Cardiac muscle cell (in vitro differentiated cells and primary cell): ENCODE data around the gene CACNA1H. TPM values are rescaled to one million over a fixed set of nuclear protein-coding genes. Genes with fewer than 3 reads are reported as not detected.

Experiments used
- DNase-seq, 2 donors: peaks; one replicate each; pipeline versions ENCODE4 v3.0.0 to v3.0.0-alpha.2; 2010 to 2017; ENCODE audit warnings: low read depth in 1 of 2, low spot score in 1 of 2
- H3K27ac ChIP-seq: fragments of 200-600 bp; sonication (generic); 2 replicates; pipeline ENCODE4 v1.5.1; 2016
- H3K27me3 ChIP-seq: fragments of 200-600 bp; sonication (generic); 2 replicates; pipeline ENCODE4 v1.6.0; 2016; ENCODE audit warnings: control low read depth
- H3K36me3 ChIP-seq: fragments of 200-600 bp; sonication (generic); 2 replicates; pipeline ENCODE4 v1.5.1; 2016; ENCODE audit warnings: control low read depth
- H3K4me1 ChIP-seq: fragments of 200-600 bp; sonication (generic); 2 replicates; pipeline ENCODE4 v1.8.1; 2017; ENCODE audit warnings: low read depth, mild to moderate bottlenecking, mixed run types
- H3K4me3 ChIP-seq: fragments of 200-600 bp; sonication (generic); 2 replicates; pipeline ENCODE4 v1.5.1; 2016; ENCODE audit warnings: mild to moderate bottlenecking
- H3K9me3 ChIP-seq: fragments of 200-600 bp; sonication (generic); 2 replicates; pipeline ENCODE4 v1.5.1; 2017; ENCODE audit warnings: low read depth, mild to moderate bottlenecking, control low read depth
- polyA plus RNA-seq: library from polyadenylated mRNA; unstranded; fragments of >200 nt; fragmentation: Nextera tagmentation; extraction: Ambion mirVana; gene quantifications from 2 replicates; pipeline ENCODE4 v1.2.1, GENCODE V29; 2016
- total RNA-seq: library from RNA; depleted of rRNA; stranded (reverse); fragments of >200 nt; gene quantifications from 2 replicates; pipeline ENCODE4 v1.2.3, GENCODE V29; 2016
- TF ChIP-seq, protein P1 (sequence below): IDR thresholded peaks from 2 replicates; pipeline ENCODE4 v1.5.1; 2012; ENCODE audit warnings: low read depth, mild to moderate bottlenecking, low read length

Gene CACNA1H
- total and polyA plus RNA-seq, 2 experiments from 2014 or later, result 8.9 to 66.1 TPM

DNA sequence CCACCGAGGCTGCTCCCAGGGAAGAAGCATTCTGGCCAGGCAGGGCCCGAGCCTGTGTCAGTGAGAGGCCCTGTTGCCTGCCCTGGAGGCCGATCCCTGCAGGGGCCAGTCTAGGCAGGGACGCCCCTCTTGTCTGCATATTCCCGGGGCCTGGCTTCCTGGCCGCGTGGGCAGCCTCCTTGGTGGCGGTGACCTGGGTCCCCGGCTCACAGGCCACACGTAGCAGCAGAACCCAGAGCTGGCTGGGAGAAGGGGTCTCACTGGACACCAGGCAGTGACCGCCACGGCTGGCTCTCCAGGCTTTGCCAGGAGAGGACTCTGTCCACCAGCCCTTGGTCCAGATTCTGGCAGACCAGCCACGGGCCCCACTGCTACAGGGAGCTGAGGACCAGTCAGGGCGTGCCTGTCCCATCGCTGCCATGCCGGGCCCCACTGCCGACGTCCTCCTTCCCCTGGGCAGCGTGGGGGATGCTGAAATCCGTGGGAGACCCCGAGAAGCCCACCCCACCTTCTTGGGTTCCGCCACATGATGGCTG lies 3.7 kb upstream of the CACNA1H start:
- TF ChIP-seq, protein P1, sequence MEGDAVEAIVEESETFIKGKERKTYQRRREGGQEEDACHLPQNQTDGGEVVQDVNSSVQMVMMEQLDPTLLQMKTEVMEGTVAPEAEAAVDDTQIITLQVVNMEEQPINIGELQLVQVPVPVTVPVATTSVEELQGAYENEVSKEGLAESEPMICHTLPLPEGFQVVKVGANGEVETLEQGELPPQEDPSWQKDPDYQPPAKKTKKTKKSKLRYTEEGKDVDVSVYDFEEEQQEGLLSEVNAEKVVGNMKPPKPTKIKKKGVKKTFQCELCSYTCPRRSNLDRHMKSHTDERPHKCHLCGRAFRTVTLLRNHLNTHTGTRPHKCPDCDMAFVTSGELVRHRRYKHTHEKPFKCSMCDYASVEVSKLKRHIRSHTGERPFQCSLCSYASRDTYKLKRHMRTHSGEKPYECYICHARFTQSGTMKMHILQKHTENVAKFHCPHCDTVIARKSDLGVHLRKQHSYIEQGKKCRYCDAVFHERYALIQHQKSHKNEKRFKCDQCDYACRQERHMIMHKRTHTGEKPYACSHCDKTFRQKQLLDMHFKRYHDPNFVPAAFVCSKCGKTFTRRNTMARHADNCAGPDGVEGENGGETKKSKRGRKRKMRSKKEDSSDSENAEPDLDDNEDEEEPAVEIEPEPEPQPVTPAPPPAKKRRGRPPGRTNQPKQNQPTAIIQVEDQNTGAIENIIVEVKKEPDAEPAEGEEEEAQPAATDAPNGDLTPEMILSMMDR, result no peak
- DNase-seq, result no peak
- Histone ChIP-seq H3K36me3 (no peaks in the 10 kb centered on the region), H3K9me3 (no peaks in the 10 kb centered on the region), H3K27ac (no peak overlapping the region), H3K4me1 (peaks cover 7% of the 10 kb centered on the region), H3K4me3 (no peak overlapping the region), H3K27me3 (no peaks in the 10 kb centered on the region)

DNA sequence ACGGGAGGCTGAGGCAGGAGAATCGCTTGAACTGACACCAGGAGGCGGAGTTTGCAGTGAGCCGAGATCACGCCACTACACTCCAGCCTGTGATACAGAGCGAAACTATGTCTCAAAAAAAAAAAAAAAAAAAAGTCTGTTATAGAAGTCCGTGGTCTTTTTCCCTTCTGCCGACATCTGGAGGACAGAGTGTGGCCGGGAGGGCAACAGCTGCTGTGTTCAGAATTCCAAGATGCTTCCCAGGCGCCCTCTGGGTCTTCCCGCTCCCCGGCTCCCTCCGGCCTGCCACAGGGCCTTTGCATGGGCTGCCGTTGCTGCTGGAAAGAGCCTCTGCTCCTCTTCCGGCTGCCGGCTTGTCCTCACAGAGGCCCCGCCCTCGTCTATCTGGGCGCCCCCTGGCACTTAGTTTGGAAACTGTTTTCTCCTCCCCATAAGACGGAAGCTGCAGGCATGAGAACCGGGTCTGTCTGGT lies 2.4 kb upstream of the CACNA1H start:
- TF ChIP-seq, protein P1, result no peak
- no peak for DNase-seq
- no peak overlapping the region for H3K4me3 ChIP-seq
- H3K36me3 ChIP-seq, result no peaks in the 10 kb centered on the region
- H3K9me3 ChIP-seq, result no peaks in the 10 kb centered on the region
- H3K27me3 ChIP-seq, result no peaks in the 10 kb centered on the region
- H3K27ac ChIP-seq, result no peak overlapping the region
- H3K4me1 ChIP-seq, result peaks cover 7% of the 10 kb centered on the region

DNA sequence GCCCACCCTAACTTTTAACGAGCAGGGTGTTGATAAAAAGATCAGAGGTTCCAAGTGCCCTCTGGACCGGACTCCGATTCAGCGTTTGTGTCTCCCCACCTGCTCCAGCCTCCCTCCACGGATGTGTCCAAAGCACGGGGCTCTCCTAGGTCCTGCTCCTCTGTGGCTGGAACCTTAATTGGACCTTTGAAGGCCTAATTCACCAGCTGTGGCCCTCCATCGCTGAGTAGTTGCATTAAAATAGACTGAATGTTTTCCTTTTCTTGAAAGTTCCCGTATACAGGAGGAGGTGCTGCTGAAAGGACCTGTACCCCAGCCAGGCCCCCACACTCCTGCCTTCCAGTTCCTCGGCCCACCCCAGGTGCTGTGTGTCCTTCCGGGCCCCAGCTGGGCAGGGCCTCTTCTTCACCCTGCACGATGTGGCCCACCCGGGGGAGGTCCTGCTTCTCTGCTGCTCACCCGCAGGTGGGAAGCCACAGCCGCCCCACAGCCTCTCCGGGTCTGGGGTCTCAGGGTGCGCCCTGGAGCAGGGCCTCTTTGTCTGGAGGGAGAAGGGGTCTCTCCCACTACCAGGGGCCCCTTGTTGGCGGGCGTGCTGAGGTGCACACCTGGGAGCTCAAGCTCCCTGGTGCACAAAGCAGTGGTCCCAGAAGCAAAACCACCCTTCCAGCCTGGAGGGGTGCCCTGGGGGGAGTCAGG lies 1.3 kb upstream of the CACNA1H start:
- H3K27ac ChIP-seq, result no peak overlapping the region
- H3K36me3 ChIP-seq, result no peaks in the 10 kb centered on the region
- no peaks in the 10 kb centered on the region for H3K9me3 ChIP-seq
- no peaks in the 10 kb centered on the region for H3K27me3 ChIP-seq
- DNase-seq, result no peak
- TF ChIP-seq, protein P1, result no peak
- peaks cover 7% of the 10 kb centered on the region for H3K4me1 ChIP-seq
- peak overlapping the region; percentile 92 for H3K4me3 ChIP-seq

DNA sequence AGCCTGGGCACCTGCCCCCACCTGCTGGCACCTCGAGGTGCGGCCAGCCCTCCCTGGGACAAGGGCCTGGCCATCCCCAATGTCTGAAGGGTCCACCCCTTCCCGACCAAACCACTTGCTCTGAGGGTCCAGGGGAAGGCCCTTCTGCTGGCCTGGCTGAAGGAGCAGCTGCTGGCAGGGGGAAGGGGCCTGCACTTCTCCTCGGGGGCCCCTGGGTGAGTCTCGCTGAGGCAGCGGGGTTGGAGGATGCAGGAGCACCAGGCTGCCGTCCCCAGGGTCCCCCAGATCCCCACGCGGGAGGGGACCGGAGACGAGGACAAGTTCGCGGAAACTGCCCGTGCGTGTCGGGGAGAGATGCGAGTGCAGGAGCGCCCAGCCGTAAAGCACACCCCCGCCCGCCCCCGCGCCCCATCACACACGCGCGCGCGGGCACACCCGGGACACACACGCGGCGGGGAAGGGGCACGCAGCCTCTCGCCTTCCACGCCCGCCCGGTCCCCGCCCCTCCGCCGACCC lies 725 bp upstream of the CACNA1H start:
- Histone ChIP-seq H3K27me3 (no peaks in the 10 kb centered on the region), H3K9me3 (no peaks in the 10 kb centered on the region), H3K4me3 (peak overlapping the region; percentile 92), H3K27ac (no peak overlapping the region), H3K4me1 (peaks cover 7% of the 10 kb centered on the region), H3K36me3 (no peaks in the 10 kb centered on the region)
- TF ChIP-seq, protein P1, result no peak
- DNase-seq, result peak in 1 of 2 donors; percentile 56

DNA sequence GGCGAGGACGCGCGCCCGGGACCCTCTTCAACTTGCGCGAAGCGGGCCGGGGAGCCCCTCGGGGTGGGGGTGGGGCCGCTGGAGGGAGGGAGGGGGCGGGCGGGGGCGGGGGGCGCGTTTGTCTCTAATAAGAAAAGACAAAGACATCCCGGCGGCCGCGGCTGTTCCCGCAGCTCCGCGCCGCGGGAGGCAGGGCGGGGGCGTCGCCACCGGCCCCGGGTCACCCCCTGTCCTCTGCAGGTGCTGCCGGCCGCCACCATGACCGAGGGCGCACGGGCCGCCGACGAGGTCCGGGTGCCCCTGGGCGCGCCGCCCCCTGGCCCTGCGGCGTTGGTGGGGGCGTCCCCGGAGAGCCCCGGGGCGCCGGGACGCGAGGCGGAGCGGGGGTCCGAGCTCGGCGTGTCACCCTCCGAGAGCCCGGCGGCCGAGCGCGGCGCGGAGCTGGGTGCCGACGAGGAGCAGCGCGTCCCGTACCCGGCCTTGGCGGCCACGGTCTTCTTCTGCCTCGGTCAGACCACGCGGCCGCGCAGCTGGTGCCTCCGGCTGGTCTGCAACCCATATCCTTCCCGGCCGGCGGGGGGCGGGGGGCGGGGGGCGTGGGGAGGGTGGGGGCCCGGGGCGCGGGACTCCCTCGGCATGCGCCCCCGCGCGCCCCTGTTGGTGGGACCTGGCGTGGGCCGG lies 714 bp downstream of the CACNA1H start:
- peak in 1 of 2 donors; percentile 49 for DNase-seq
- Histone ChIP-seq H3K27ac (no peak overlapping the region), H3K27me3 (no peaks in the 10 kb centered on the region), H3K9me3 (no peaks in the 10 kb centered on the region), H3K4me3 (peak overlapping the region; percentile 60), H3K36me3 (no peaks in the 10 kb centered on the region), H3K4me1 (peaks cover 7% of the 10 kb centered on the region)
- TF ChIP-seq, protein P1, result no peak
